SK-N-SH (cell line): ENCODE results near the gene SORCS3.

Source experiments
- CTCF ChIP-seq: fragments of 200-600 bp; sonication (generic); IDR thresholded peaks from 2 replicates; pipeline ENCODE4 v1.6.1; 2017; ENCODE audit warnings: antibody characterized with exemption, mild to moderate bottlenecking, moderate library complexity
- EP300 ChIP-seq, 2 experiments: IDR thresholded peaks; 2 replicates each; pipeline versions ENCODE4 v1.4.0 to v1.6.1; 2012; ENCODE audit warnings: borderline replicate concordance in 1 of 2, low read depth in 1 of 2, low read length in 1 of 2
- EZH2phosphoT487 ChIP-seq: fragments of 200-600 bp; sonication (generic); IDR thresholded peaks from 2 replicates; pipeline ENCODE4 v1.6.1; 2017; ENCODE audit warnings: low read depth, mixed run types, mild to moderate bottlenecking, antibody characterized with exemption, moderate library complexity, borderline replicate concordance
- FOXM1 ChIP-seq: IDR thresholded peaks from 2 replicates; pipeline ENCODE4 v1.4.0; 2012; ENCODE audit warnings: low read depth, mild to moderate bottlenecking
- GATA2 ChIP-seq: sonication (generic); formaldehyde crosslinking; IDR thresholded peaks from 2 replicates; pipeline ENCODE4 v1.5.0; 2020; ENCODE audit warnings: mild to moderate bottlenecking, missing genetic modification reagents
- POLR2AphosphoS5 ChIP-seq: IDR thresholded peaks from 2 replicates; pipeline ENCODE4 v1.6.1; 2012; ENCODE audit warnings: low read depth, low read length
- RAD21 ChIP-seq: IDR thresholded peaks from 2 replicates; pipeline ENCODE4 v1.6.1; 2012; ENCODE audit warnings: mild to moderate bottlenecking, low read length
- REST ChIP-seq: IDR thresholded peaks from 2 replicates; pipeline ENCODE4 v1.6.1; 2012; ENCODE audit warnings: mild to moderate bottlenecking, low read depth, low read length, moderate library complexity
- RFX5 ChIP-seq: IDR thresholded peaks from 2 replicates; pipeline ENCODE4 v1.6.1; 2012; ENCODE audit warnings: mild to moderate bottlenecking, improper control_type of control experiment, low read length
- SIN3A ChIP-seq: IDR thresholded peaks from 2 replicates; pipeline ENCODE4 v1.6.1; 2012; ENCODE audit warnings: low read depth, mild to moderate bottlenecking, low read length, moderate library complexity, borderline replicate concordance
- USF2 ChIP-seq: fragments of 150-350 bp; IDR thresholded peaks from 2 replicates; pipeline ENCODE4 v1.6.1; 2017; ENCODE audit warnings: antibody characterized with exemption, low read length, low read depth, borderline replicate concordance
- TF ChIP-seq, protein P1 (sequence below): IDR thresholded peaks from 2 replicates; pipeline ENCODE4 v1.4.0; 2012; ENCODE audit warnings: low read depth

- no peak for TF ChIP-seq RAD21
- no peak for TF ChIP-seq RFX5
- TF ChIP-seq REST, result no peak
- no peak for TF ChIP-seq FOXM1
- no peak for TF ChIP-seq USF2
- TF ChIP-seq CTCF, result no peak
- TF ChIP-seq, protein P1, sequence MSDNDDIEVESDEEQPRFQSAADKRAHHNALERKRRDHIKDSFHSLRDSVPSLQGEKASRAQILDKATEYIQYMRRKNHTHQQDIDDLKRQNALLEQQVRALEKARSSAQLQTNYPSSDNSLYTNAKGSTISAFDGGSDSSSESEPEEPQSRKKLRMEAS, result no peak
- no peak for TF ChIP-seq EP300 (IDR thresholded peaks at IDR 0.05; ENCODE audit: borderline replicate concordance in 1 of 2, low read depth in 1 of 2, low read length in 1 of 2)
- TF ChIP-seq GATA2 (CRISPR knock-in tag), result no peak
- no peak for TF ChIP-seq EZH2phosphoT487
- no peak for TF ChIP-seq SIN3A
- TF ChIP-seq POLR2AphosphoS5, result no peak
These were observed 161.9 kb downstream of the SORCS3 start for GRCh38 chr10:104802941-104803340.
